ENCODE measurements around the gene PTTG1IP.

The PTTG1IP gene

DNA sequence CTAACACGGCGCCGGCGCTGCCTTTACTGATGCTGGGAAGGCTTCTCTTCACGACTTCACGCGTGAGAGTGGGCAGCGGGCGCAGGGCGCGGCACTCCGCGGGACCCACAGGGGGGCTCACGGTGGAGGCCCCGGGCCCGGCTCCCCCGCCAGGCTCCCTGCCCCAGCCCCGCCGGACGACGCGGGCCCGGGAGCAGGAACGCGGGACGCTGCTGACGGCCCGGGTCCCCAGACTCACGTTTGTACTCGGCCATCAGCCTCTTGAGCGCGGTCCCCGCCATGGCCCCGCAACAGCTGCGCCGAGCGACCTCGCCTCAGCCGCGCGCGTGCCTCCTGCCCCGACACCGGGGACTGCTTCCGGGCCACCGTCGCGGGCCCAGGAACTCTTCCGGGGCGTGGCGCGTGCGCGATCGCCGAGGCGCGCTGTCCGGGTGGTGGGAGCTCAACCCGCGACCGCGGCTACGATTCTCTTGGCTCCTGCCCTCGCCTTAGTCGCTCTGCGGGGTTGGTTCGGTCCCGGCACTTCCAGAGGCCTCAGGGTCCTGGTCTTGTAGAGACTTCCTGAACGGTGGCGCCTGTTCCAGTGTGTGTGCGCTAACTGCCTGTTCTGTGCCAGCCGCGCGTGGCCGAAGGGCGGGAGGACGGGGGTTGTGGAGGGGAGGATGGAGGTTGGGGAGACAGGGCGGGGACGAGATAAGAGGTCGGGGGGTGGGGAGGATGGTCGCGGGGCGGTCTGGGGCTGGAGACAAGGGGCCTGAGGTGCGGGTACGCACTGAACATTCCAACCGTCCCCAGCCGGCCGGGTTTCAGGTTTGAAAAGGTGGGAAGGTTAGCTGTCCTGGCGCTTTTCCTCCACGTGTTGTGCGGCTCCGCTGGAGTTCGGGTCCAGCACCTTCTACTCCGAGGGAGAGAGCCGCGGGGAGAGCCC is 71.8 kb downstream of the PTTG1IP start, which contains the start of gene UBE2G2 (continued):
- TF ChIP-seq ZNF112 (tag by site-specific recombination; IDR thresholded peaks at IDR 0.05) (no peak), ZNF624 (tag by site-specific recombination; IDR thresholded peaks at IDR 0.05) (no peak), ZNF140 (tag by site-specific recombination; IDR thresholded peaks at IDR 0.05) (no peak), REPIN1 (tag by site-specific recombination; IDR thresholded peaks at IDR 0.05; ENCODE audit: low read depth) (0 out of 2 replicates have a peak, but pooled peaks have one; percentile 17), ZNF580 (tag by site-specific recombination; IDR thresholded peaks at IDR 0.05) (no peak), ZNF37A (tag by site-specific recombination; IDR thresholded peaks at IDR 0.05) (0 out of 2 replicates have a peak, but pooled peaks have one; percentile 55), ZNF394 (tag by site-specific recombination; IDR thresholded peaks at IDR 0.05; ENCODE audit: borderline replicate concordance) (no peak), ZNF26 (tag by site-specific recombination; IDR thresholded peaks at IDR 0.05) (no peak), ZNF350 (tag by site-specific recombination; IDR thresholded peaks at IDR 0.05) (no peak), ZNF654 (tag by site-specific recombination; IDR thresholded peaks at IDR 0.05; ENCODE audit: low read depth) (no peak), SP3 (tag by site-specific recombination; IDR thresholded peaks at IDR 0.05) (peak; percentile 79), BCL11B (tag by site-specific recombination; IDR thresholded peaks at IDR 0.05; ENCODE audit: low read depth) (no peak), YY2 (tag by site-specific recombination; IDR thresholded peaks at IDR 0.05) (peak; percentile 81; the same call in 1 of the 2 replicates), ZNF354C (tag by site-specific recombination; IDR thresholded peaks at IDR 0.05; ENCODE audit: borderline replicate concordance, low read depth) (no peak), ZNF660 (tag by site-specific recombination; IDR thresholded peaks at IDR 0.05) (peak; percentile 60), HOXD13 (CRISPR knock-in tag; IDR thresholded peaks at IDR 0.05; ENCODE audit: borderline replicate concordance) (0 out of 2 replicates have a peak, but pooled peaks have one; percentile 23), ZNF747 (tag by site-specific recombination; IDR thresholded peaks at IDR 0.05) (no peak), ZNF843 (tag by site-specific recombination; IDR thresholded peaks at IDR 0.05) (0 out of 2 replicates have a peak, but pooled peaks have one; percentile 9), ZNF600 (tag by site-specific recombination; IDR thresholded peaks at IDR 0.05) (peak; percentile 71; the same call in 1 of the 2 replicates), ZXDB (tag by site-specific recombination; IDR thresholded peaks at IDR 0.05) (peak; percentile 33), ZNF138 (tag by site-specific recombination; IDR thresholded peaks at IDR 0.05; ENCODE audit: borderline replicate concordance) (no peak), SP2 (tag by site-specific recombination; IDR thresholded peaks at IDR 0.05) (peak; percentile 84), ZFP37 (tag by site-specific recombination; IDR thresholded peaks at IDR 0.05) (no peak), ZNF704 (tag by site-specific recombination; IDR thresholded peaks at IDR 0.05) (peak; percentile 85), GLIS1 (tag by site-specific recombination; IDR thresholded peaks at IDR 0.05) (peak; percentile 83), MYNN (tag by site-specific recombination; IDR thresholded peaks at IDR 0.05; ENCODE audit: borderline replicate concordance) (no peak), KLF7 (tag by site-specific recombination; IDR thresholded peaks at IDR 0.05; ENCODE audit: borderline replicate concordance) (0 out of 2 replicates have a peak, but pooled peaks have one; percentile 15)
- TF ChIP-seq, protein P1, sequence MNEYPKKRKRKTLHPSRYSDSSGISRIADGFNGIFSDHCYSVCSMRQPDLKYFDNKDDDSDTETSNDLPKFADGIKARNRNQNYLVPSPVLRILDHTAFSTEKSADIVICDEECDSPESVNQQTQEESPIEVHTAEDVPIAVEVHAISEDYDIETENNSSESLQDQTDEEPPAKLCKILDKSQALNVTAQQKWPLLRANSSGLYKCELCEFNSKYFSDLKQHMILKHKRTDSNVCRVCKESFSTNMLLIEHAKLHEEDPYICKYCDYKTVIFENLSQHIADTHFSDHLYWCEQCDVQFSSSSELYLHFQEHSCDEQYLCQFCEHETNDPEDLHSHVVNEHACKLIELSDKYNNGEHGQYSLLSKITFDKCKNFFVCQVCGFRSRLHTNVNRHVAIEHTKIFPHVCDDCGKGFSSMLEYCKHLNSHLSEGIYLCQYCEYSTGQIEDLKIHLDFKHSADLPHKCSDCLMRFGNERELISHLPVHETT (tag by site-specific recombination; IDR thresholded peaks at IDR 0.05), result no peak
- TF ChIP-seq, protein P2, sequence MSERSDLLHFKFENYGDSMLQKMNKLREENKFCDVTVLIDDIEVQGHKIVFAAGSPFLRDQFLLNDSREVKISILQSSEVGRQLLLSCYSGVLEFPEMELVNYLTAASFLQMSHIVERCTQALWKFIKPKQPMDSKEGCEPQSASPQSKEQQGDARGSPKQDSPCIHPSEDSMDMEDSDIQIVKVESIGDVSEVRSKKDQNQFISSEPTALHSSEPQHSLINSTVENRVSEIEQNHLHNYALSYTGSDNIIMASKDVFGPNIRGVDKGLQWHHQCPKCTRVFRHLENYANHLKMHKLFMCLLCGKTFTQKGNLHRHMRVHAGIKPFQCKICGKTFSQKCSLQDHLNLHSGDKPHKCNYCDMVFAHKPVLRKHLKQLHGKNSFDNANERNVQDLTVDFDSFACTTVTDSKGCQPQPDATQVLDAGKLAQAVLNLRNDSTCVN (tag by site-specific recombination; optimal IDR thresholded peaks at IDR 0.05), result peak; percentile 100
- TF ChIP-seq, protein P3, sequence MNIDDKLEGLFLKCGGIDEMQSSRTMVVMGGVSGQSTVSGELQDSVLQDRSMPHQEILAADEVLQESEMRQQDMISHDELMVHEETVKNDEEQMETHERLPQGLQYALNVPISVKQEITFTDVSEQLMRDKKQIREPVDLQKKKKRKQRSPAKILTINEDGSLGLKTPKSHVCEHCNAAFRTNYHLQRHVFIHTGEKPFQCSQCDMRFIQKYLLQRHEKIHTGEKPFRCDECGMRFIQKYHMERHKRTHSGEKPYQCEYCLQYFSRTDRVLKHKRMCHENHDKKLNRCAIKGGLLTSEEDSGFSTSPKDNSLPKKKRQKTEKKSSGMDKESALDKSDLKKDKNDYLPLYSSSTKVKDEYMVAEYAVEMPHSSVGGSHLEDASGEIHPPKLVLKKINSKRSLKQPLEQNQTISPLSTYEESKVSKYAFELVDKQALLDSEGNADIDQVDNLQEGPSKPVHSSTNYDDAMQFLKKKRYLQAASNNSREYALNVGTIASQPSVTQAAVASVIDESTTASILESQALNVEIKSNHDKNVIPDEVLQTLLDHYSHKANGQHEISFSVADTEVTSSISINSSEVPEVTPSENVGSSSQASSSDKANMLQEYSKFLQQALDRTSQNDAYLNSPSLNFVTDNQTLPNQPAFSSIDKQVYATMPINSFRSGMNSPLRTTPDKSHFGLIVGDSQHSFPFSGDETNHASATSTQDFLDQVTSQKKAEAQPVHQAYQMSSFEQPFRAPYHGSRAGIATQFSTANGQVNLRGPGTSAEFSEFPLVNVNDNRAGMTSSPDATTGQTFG (tag by site-specific recombination; IDR thresholded peaks at IDR 0.05; ENCODE audit: borderline replicate concordance), result no peak

All from HEK293 (cell line).